NCI-H460 (cell line): ENCODE data around the gene HSPB6. TPM values are rescaled to one million over a fixed set of nuclear protein-coding genes. Genes with fewer than 3 reads are reported as not detected.

Experiments used
- DNase-seq: peaks from one replicate; pipeline ENCODE4 v3.0.0-alpha.2; 2016; ENCODE audit warnings: low read depth; ENCODE audit errors: extremely low read depth
- total RNA-seq: library from RNA; depleted of rRNA; stranded (reverse); fragments of >200 nt; shearing (Covaris generic); gene quantifications from 2 replicates; pipeline ENCODE4 v1.2.3, GENCODE V29; 2014

HSPB6 gene
- total RNA-seq, 1 experiment from 2014 or later = 3.7 TPM

- DNase-seq = no peak
Observed at GRCh38 chr19:35767288-35768081, 10.7 kb upstream of the HSPB6 start.

GRCh38 chr19:35766571-35767104 lies 9.8 kb upstream of the HSPB6 start:
- DNase-seq = no peak

- DNase-seq = no peak
Observed at GRCh38 chr19:35764432-35765315, 7.8 kb upstream of the HSPB6 start.

- no peak for DNase-seq
Observed at GRCh38 chr19:35760711-35761349, 4.0 kb upstream of the HSPB6 start.

- DNase-seq = no peak
Observed at GRCh38 chr19:35759697-35760096, 2.9 kb upstream of the HSPB6 start.

GRCh38 chr19:35757749-35758608 lies 1.1 kb upstream of the HSPB6 start, which contains the start of gene PROSER3:
PROSER3 (plus strand) TSS chr19:35758176; CDS start chr19:35758216, 40 bp downstream.
- peak; percentile 99 for DNase-seq

- no peak for DNase-seq
Observed at GRCh38 chr19:35757231-35757748, 461 bp upstream of the HSPB6 start.

- peak; percentile 42 for DNase-seq
Observed at GRCh38 chr19:35755550-35756376, 1.1 kb downstream of the HSPB6 start.

GRCh38 chr19:35755131-35755549 lies 1.7 kb downstream of the HSPB6 start:
- no peak for DNase-seq

- no peak for DNase-seq
Observed at GRCh38 chr19:35754370-35755130, 2.3 kb downstream of the HSPB6 start.

GRCh38 chr19:35753634-35754369 lies 3.0 kb downstream of the HSPB6 start:
- no peak for DNase-seq

GRCh38 chr19:35752746-35753350 lies 4.0 kb downstream of the HSPB6 start:
- DNase-seq = no peak

- DNase-seq = no peak
Observed at GRCh38 chr19:35751839-35752745, 4.7 kb downstream of the HSPB6 start.

- no peak for DNase-seq
Observed at GRCh38 chr19:35750167-35750566, 6.7 kb downstream of the HSPB6 start.

GRCh38 chr19:35748106-35749020 lies 8.5 kb downstream of the HSPB6 start, which contains the start of gene LIN37:
LIN37 (plus strand) TSS chr19:35748576; CDS start chr19:35748725, 149 bp downstream.
- peak; percentile 100 for DNase-seq
